Lower leg skin (tissue), 3 donors: ENCODE data around the gene PHF12.

ENCODE experiments used
- CTCF ChIP-seq, 3 donors: fragments of 450-650 bp; IDR thresholded peaks; one replicate each; pipeline ENCODE4 v1.5.1; 2016; ENCODE audit warnings: antibody characterized with exemption in 3 of 3, mild to moderate bottlenecking in 3 of 3, moderate library complexity in 2 of 3
- POLR2A ChIP-seq, 2 donors: fragments of 450-650 bp; IDR thresholded peaks; one replicate each; pipeline ENCODE4 v1.6.1; 2016 to 2017; ENCODE audit warnings: antibody characterized with exemption in 2 of 2, mild to moderate bottlenecking in 1 of 2, moderate library complexity in 1 of 2

- TF ChIP-seq CTCF (IDR thresholded peaks at IDR 0.05) (no peak), POLR2A (IDR thresholded peaks at IDR 0.05) (no peak)
Measured at GRCh38 chr17:28925912-28926365, 25.4 kb downstream of the PHF12 start.
